IMR-90 (cell line): ENCODE measurements around the gene PCSK6. TPM values are rescaled to one million over a fixed set of nuclear protein-coding genes. Genes with fewer than 3 reads are reported as not detected.

Experiments used
- ATAC-seq: fragments of 200-7000 bp; cut with Tn5 transposase; 2 replicates; pipeline ENCODE4 v1.9.1; 2020; ENCODE audit warnings: low read depth, mild to moderate bottlenecking, moderate library complexity
- BruUV-seq: library from RNA; stranded (reverse); fragments of 400-500 nt; replicated peaks from 2 replicates; lab custom pipeline; 2021; lab: Mats Ljungman, UMichigan
- CTCF ChIA-PET: fragments of 300-600 bp; formaldehyde crosslinking; extraction: SDS; loops from one replicate; lab custom pipeline; 2021; ENCODE audit warnings: antibody characterized with exemption; lab: Yijun Ruan, JAX
- POLR2A ChIA-PET: fragments of 300-600 bp; sonication (Branson Sonifier 250); formaldehyde crosslinking; loops from one replicate; lab custom pipeline; 2022; ENCODE audit warnings: antibody characterized with exemption; ENCODE audit not compliant: unreplicated experiment; lab: Charles Lee
- DNase-seq: peaks from one replicate; pipeline ENCODE4 v3.0.0; 2013
- H2AFZ ChIP-seq: replicated peaks from 2 replicates; pipeline ENCODE3; 2013; ENCODE audit warnings: low read length, mild to moderate bottlenecking; ENCODE audit not compliant: poor library complexity
- H2AK5ac ChIP-seq: 2 replicates; pipeline ENCODE4 v1.6.1; 2013; ENCODE audit warnings: low read depth, low read length, inconsistent platforms
- H2AK9ac ChIP-seq: replicated peaks from 2 replicates; pipeline ENCODE3; 2013; ENCODE audit warnings: mild to moderate bottlenecking, low read depth, low read length, moderate library complexity; ENCODE audit not compliant: poor library complexity
- H2BK120ac ChIP-seq: 2 replicates; pipeline ENCODE4 v1.6.1; 2013; ENCODE audit warnings: low read depth, low read length, inconsistent platforms
- H2BK15ac ChIP-seq: 3 replicates; pipeline ENCODE4 v1.6.1; 2013; ENCODE audit warnings: low read depth, low read length, inconsistent platforms
- H2BK20ac ChIP-seq: 2 replicates; pipeline ENCODE4 v1.6.1; 2013; ENCODE audit warnings: low read depth, mild to moderate bottlenecking, inconsistent platforms, low read length, moderate library complexity
- H2BK5ac ChIP-seq: 2 replicates; pipeline ENCODE4 v1.6.1; 2013; ENCODE audit warnings: mild to moderate bottlenecking, low read depth, low read length, inconsistent platforms; ENCODE audit not compliant: poor library complexity, severe bottlenecking
- H3K14ac ChIP-seq: replicated peaks from 2 replicates; pipeline ENCODE4 v1.6.1; 2013; ENCODE audit warnings: low read depth, low read length, inconsistent platforms
- H3K18ac ChIP-seq: 2 replicates; pipeline ENCODE4 v1.6.1; 2013; ENCODE audit warnings: low read depth, low read length, control low read depth
- H3K23ac ChIP-seq: 2 replicates; pipeline ENCODE4 v1.6.1; 2013; ENCODE audit warnings: low read depth, low read length, inconsistent platforms
- H3K27ac ChIP-seq: 2 replicates; pipeline ENCODE4 v1.5.1; 2013; ENCODE audit warnings: mild to moderate bottlenecking, control low read depth, low read length; ENCODE audit not compliant: insufficient read depth
- H3K27me3 ChIP-seq: 2 replicates; pipeline ENCODE4 v1.6.1; 2013; ENCODE audit warnings: low read length; ENCODE audit not compliant: control insufficient read depth, insufficient read depth
- H3K36me3 ChIP-seq: 2 replicates; pipeline ENCODE4 v1.6.1; 2013; ENCODE audit warnings: low read length, mixed read lengths; ENCODE audit not compliant: control insufficient read depth, insufficient read depth
- H3K4ac ChIP-seq: 2 replicates; pipeline ENCODE4 v1.6.1; 2013; ENCODE audit warnings: low read depth, low read length, inconsistent platforms
- H3K4me1 ChIP-seq: 2 replicates; pipeline ENCODE4 v1.6.1; 2013; ENCODE audit warnings: low read length, mixed read lengths; ENCODE audit not compliant: control insufficient read depth, insufficient read depth
- H3K4me2 ChIP-seq: 2 replicates; pipeline ENCODE4 v1.6.1; 2013; ENCODE audit warnings: low read depth, mild to moderate bottlenecking, control low read depth, low read length, moderate library complexity
- H3K4me3 ChIP-seq: 2 replicates; pipeline ENCODE4 v1.5.1; 2013; ENCODE audit warnings: low read depth, mild to moderate bottlenecking, control low read depth, low read length, moderate library complexity; ENCODE audit not compliant: insufficient read depth
- H3K56ac ChIP-seq: 2 replicates; pipeline ENCODE4 v1.6.1; 2013; ENCODE audit warnings: low read length, inconsistent platforms; ENCODE audit not compliant: insufficient read depth; ENCODE audit errors: extremely low read depth
- H3K79me1 ChIP-seq, 2 experiments: 2 replicates each; pipeline ENCODE4 v1.6.1; 2013; ENCODE audit warnings: low read length in 2 of 2, inconsistent platforms in 1 of 2, low read depth in 1 of 2
- H3K9ac ChIP-seq: 2 replicates; pipeline ENCODE4 v1.6.1; 2013; ENCODE audit warnings: low read depth, low read length, control low read depth
- H3K9me1 ChIP-seq: 2 replicates; pipeline ENCODE4 v1.6.1; 2013; ENCODE audit warnings: low read length, inconsistent platforms; ENCODE audit not compliant: insufficient read depth
- H3K9me3 ChIP-seq: 2 replicates; pipeline ENCODE4 v1.6.1; 2013; ENCODE audit warnings: low read length; ENCODE audit not compliant: control insufficient read depth, insufficient read depth
- H4K20me1 ChIP-seq: 2 replicates; pipeline ENCODE4 v1.6.1; 2013; ENCODE audit warnings: low read length, inconsistent platforms; ENCODE audit not compliant: insufficient read depth
- H4K5ac ChIP-seq: 2 replicates; pipeline ENCODE4 v1.6.1; 2013; ENCODE audit warnings: mild to moderate bottlenecking, low read depth, low read length, control low read depth
- H4K8ac ChIP-seq, 2 experiments: 2 replicates each; pipeline ENCODE4 v1.6.1; 2013; ENCODE audit warnings: low read depth in 2 of 2, low read length in 2 of 2, control low read depth in 1 of 2, inconsistent platforms in 1 of 2
- H4K91ac ChIP-seq: 2 replicates; pipeline ENCODE4 v1.6.1; 2013; ENCODE audit warnings: low read depth, low read length, inconsistent platforms; ENCODE audit not compliant: insufficient read depth
- BHLHE40 ChIP-seq: fragments of 150-350 bp; IDR thresholded peaks from 2 replicates; pipeline ENCODE4 v1.6.1; 2016; ENCODE audit warnings: mild to moderate bottlenecking, low read depth, low read length
- CEBPB ChIP-seq: IDR thresholded peaks from 2 replicates; pipeline ENCODE4 v1.6.1; 2012; ENCODE audit warnings: low read depth, low read length, improper control_type of control experiment
- CHD1 ChIP-seq: IDR thresholded peaks from 2 replicates; pipeline ENCODE4 v1.6.1; 2012; ENCODE audit warnings: low read depth, low read length, improper control_type of control experiment
- CTCF ChIP-seq: conservative IDR thresholded peaks from 2 replicates; pipeline ENCODE4 v1.5.1; 2012; ENCODE audit warnings: mild to moderate bottlenecking, low read depth, low read length, improper control_type of control experiment
- ELK1 ChIP-seq: fragments of 150-350 bp; IDR thresholded peaks from 2 replicates; pipeline ENCODE4 v1.6.1; 2016; ENCODE audit warnings: low read depth, mild to moderate bottlenecking, low read length, moderate library complexity, borderline replicate concordance
- FOS ChIP-seq: fragments of 150-350 bp; IDR thresholded peaks from 2 replicates; pipeline ENCODE4 v1.6.1; 2016; ENCODE audit warnings: low read depth, low read length
- MAFK ChIP-seq: IDR thresholded peaks from 2 replicates; pipeline ENCODE4 v1.6.1; 2012; ENCODE audit warnings: low read depth, low read length, improper control_type of control experiment
- MAZ ChIP-seq: IDR thresholded peaks from 2 replicates; pipeline ENCODE4 v1.6.1; 2012; ENCODE audit warnings: low read depth, mild to moderate bottlenecking, low read length, improper control_type of control experiment, moderate library complexity, borderline replicate concordance
- MXI1 ChIP-seq: IDR thresholded peaks from 2 replicates; pipeline ENCODE4 v1.6.1; 2012; ENCODE audit warnings: low read depth, mild to moderate bottlenecking, low read length, moderate library complexity, borderline replicate concordance
- NFE2L2 ChIP-seq: fragments of 150-350 bp; IDR thresholded peaks from 2 replicates; pipeline ENCODE4 v1.6.1; 2016; ENCODE audit warnings: low read depth, mild to moderate bottlenecking, low read length
- POLR2A ChIP-seq: IDR thresholded peaks from 2 replicates; pipeline ENCODE4 v1.6.1; 2012; ENCODE audit warnings: mild to moderate bottlenecking, low read depth, low read length
- RAD21 ChIP-seq: IDR thresholded peaks from 2 replicates; pipeline ENCODE4 v1.6.1; 2012; ENCODE audit warnings: low read length, improper control_type of control experiment
- RCOR1 ChIP-seq: IDR thresholded peaks from 2 replicates; pipeline ENCODE4 v1.6.1; 2012; ENCODE audit warnings: mild to moderate bottlenecking, low read length, improper control_type of control experiment; ENCODE audit not compliant: insufficient replicate concordance
- RFX5 ChIP-seq: IDR thresholded peaks from 2 replicates; pipeline ENCODE4 v1.8.0; 2012; ENCODE audit warnings: low read depth, mild to moderate bottlenecking, low read length, moderate library complexity
- SMC3 ChIP-seq: fragments of 150-350 bp; IDR thresholded peaks from 2 replicates; pipeline ENCODE4 v1.6.1; 2016; ENCODE audit warnings: low read depth, mild to moderate bottlenecking, antibody characterized with exemption, low read length, moderate library complexity
- USF2 ChIP-seq: fragments of 150-350 bp; IDR thresholded peaks from 2 replicates; pipeline ENCODE4 v1.6.1; 2017; ENCODE audit warnings: mild to moderate bottlenecking, antibody characterized with exemption, low read length, low read depth
- WGBS, 2 experiments: methylation state at CpG; one replicate each; pipeline versions ENCODE4 v1.1.5 to v1.1.7; 2013; ENCODE audit warnings: missing lambda C conversion rate in 2 of 2; ENCODE audit not compliant: insufficient read length in 1 of 2; ENCODE audit errors: extremely low coverage in 2 of 2; 5-methylcytosine and 5-hydroxymethylcytosine counted together
- dilution Hi-C: fragments of 300-500 bp; cut with HindIII; formaldehyde crosslinking; loops from one replicate; pipeline ENCODE4 v1.14.3; 2018; ENCODE audit warnings: low sequenced_read_pairs; ENCODE audit not compliant: unreplicated experiment
- in situ Hi-C: fragments of 300-500 bp; cut with MboI; formaldehyde crosslinking; loops from 3 replicates; pipeline ENCODE4 v1.14.3; 2019; ENCODE audit warnings: low sequenced_read_pairs, inconsistent platforms, mixed read lengths
- intact Hi-C: fragments of 100-400 bp; cut with micrococcal nuclease; formaldehyde crosslinking; loops from 2 replicates; pipeline ENCODE4 v1.10.0; 2022
- polyA plus RNA-seq, 3 experiments: library from polyadenylated mRNA; depleted of rRNA; stranded (reverse); fragments of >200 nt; gene quantifications; 2 replicates each; pipeline ENCODE4 v1.2.3, GENCODE V29; 2012; ENCODE audit warnings: low replicate concordance in 1 of 3
- total RNA-seq: library from RNA; depleted of rRNA; stranded (reverse); fragments of >200 nt; gene quantifications from 2 replicates; pipeline ENCODE4 v1.2.3, GENCODE V29; 2012

Gene PCSK6
- total and polyA plus RNA-seq, 2 of the 4 experiments (the other 2 are of a cell fraction): not detected

- H3K4ac ChIP-seq: no peak overlapping the region
- H4K91ac ChIP-seq: no peak overlapping the region
- no peak overlapping the region for H2AFZ ChIP-seq
- no peaks in the 10 kb centered on the region for H3K9me3 ChIP-seq
- H4K5ac ChIP-seq: no peak overlapping the region
- ChIA-PET POLR2A (no interaction called here), CTCF (no interaction called here)
- no peak overlapping the region for H3K9ac ChIP-seq
- in situ Hi-C loops: no loop called here
- no peak overlapping the region for H2BK120ac ChIP-seq
- H3K4me1 ChIP-seq: no peaks in the 10 kb centered on the region
- H3K14ac ChIP-seq: no peak overlapping the region
- no peak overlapping the region for H2AK5ac ChIP-seq
- no peak overlapping the region for H2AK9ac ChIP-seq
- no peaks in the 10 kb centered on the region for H3K36me3 ChIP-seq
- H3K23ac ChIP-seq: no peak overlapping the region
- no peaks in the 10 kb centered on the region for H3K9me1 ChIP-seq
- intact Hi-C loops: no loop called here
- H3K27ac ChIP-seq: no peak overlapping the region
- H4K8ac ChIP-seq: no peak overlapping the region
- no peak overlapping the region for H3K18ac ChIP-seq
- no peak overlapping the region for H2BK15ac ChIP-seq
- no TSS peak for BruUV-seq
- WGBS, 2 experiments: 70% methylated on average over 4 of the region's 20 CpGs; no CpG with 5 or more reads in 1 of the 2 experiments
- no peaks in the 10 kb centered on the region for H3K79me1 ChIP-seq
- no peaks in the 10 kb centered on the region for H4K20me1 ChIP-seq
- no peak overlapping the region for H3K4me3 ChIP-seq
- dilution Hi-C loops: no loop called here
- H3K27me3 ChIP-seq: peaks cover 20% of the 10 kb centered on the region; the same call in 1 of the 2 replicates
- no peak for ATAC-seq
- no peak overlapping the region for H2BK5ac ChIP-seq
- H3K56ac ChIP-seq: no peak overlapping the region
- H2BK20ac ChIP-seq: no peak overlapping the region
- TF ChIP-seq RCOR1 (no peak), NFE2L2 (no peak), FOS (no peak), MAFK (no peak), MAZ (no peak), USF2 (no peak), CTCF (no peak), SMC3 (no peak), POLR2A (no peak), RFX5 (no peak), CHD1 (no peak), ELK1 (no peak), MXI1 (no peak), BHLHE40 (no peak), CEBPB (no peak), RAD21 (no peak)
- H3K4me2 ChIP-seq: no peak overlapping the region
- DNase-seq: no peak
Measured at GRCh38 chr15:101406526-101407195, 82.8 kb downstream of the PCSK6 start.
